KOPT-K1 (cell line): ENCODE measurements around the gene LMAN2L.

Experiments
- H3K27ac ChIP-seq: fragments of 200-600 bp; sonication (generic); 2 replicates; pipeline ENCODE4 v1.5.1; 2016; ENCODE audit warnings: antibody characterized with exemption, mild to moderate bottlenecking, low read depth, low read length; ENCODE audit not compliant: poor library complexity, severe bottlenecking
- H3K36me3 ChIP-seq: fragments of 200-600 bp; sonication (generic); 2 replicates; pipeline ENCODE4 v1.5.1; 2017; ENCODE audit warnings: antibody characterized with exemption, mild to moderate bottlenecking, low read length, moderate library complexity; ENCODE audit not compliant: insufficient read depth
- H3K9me3 ChIP-seq: fragments of 200-600 bp; sonication (generic); 2 replicates; pipeline ENCODE4 v1.5.1; 2017; ENCODE audit warnings: antibody characterized with exemption, low read length, mild to moderate bottlenecking; ENCODE audit not compliant: insufficient read depth, poor library complexity, severe bottlenecking

LMAN2L gene

GRCh38 chr2:96764253-96764637, 24.4 kb upstream of the LMAN2L start:
- H3K27ac ChIP-seq = peak overlapping the region; percentile 29
- no peaks in the 10 kb centered on the region for H3K9me3 ChIP-seq
- H3K36me3 ChIP-seq = no peaks in the 10 kb centered on the region

GRCh38 chr2:96763511-96764252, 23.8 kb upstream of the LMAN2L start:
- Histone ChIP-seq H3K36me3 (no peaks in the 10 kb centered on the region), H3K9me3 (no peaks in the 10 kb centered on the region), H3K27ac (peak overlapping the region; percentile 29)

- no peaks in the 10 kb centered on the region for H3K9me3 ChIP-seq
- H3K27ac ChIP-seq = peak overlapping the region; percentile 29
- no peaks in the 10 kb centered on the region for H3K36me3 ChIP-seq
Measured at GRCh38 chr2:96762529-96763311, 22.9 kb upstream of the LMAN2L start.

GRCh38 chr2:96760986-96761832, 21.3 kb upstream of the LMAN2L start:
- no peaks in the 10 kb centered on the region for H3K36me3 ChIP-seq
- H3K9me3 ChIP-seq = no peaks in the 10 kb centered on the region
- H3K27ac ChIP-seq = peak overlapping the region; percentile 54

GRCh38 chr2:96760036-96760985, 20.4 kb upstream of the LMAN2L start, which contains the start of gene CNNM4:
TSS of gene CNNM4 (plus strand) at chr2:96760902. CDS start at chr2:96761000, 98 bp downstream.
- Histone ChIP-seq H3K9me3 (no peaks in the 10 kb centered on the region), H3K27ac (peak within 1 kb of the TSS; percentile 54), H3K36me3 (no peaks in the 10 kb centered on the region)

- Histone ChIP-seq H3K27ac (no peak overlapping the region), H3K36me3 (no peaks in the 10 kb centered on the region), H3K9me3 (no peaks in the 10 kb centered on the region)
Measured at GRCh38 chr2:96759548-96759947, 19.7 kb upstream of the LMAN2L start.

- Histone ChIP-seq H3K36me3 (no peaks in the 10 kb centered on the region), H3K9me3 (no peaks in the 10 kb centered on the region), H3K27ac (no peak overlapping the region)
Measured at GRCh38 chr2:96758987-96759386, 19.1 kb upstream of the LMAN2L start.

GRCh38 chr2:96757477-96757860, 17.6 kb upstream of the LMAN2L start:
- Histone ChIP-seq H3K9me3 (no peaks in the 10 kb centered on the region), H3K36me3 (no peaks in the 10 kb centered on the region), H3K27ac (no peak overlapping the region)

- H3K36me3 ChIP-seq = no peaks in the 10 kb centered on the region
- no peaks in the 10 kb centered on the region for H3K9me3 ChIP-seq
- H3K27ac ChIP-seq = no peak overlapping the region
Measured at GRCh38 chr2:96756788-96757476, 17.1 kb upstream of the LMAN2L start.

GRCh38 chr2:96754317-96754716, 14.5 kb upstream of the LMAN2L start:
- Histone ChIP-seq H3K9me3 (no peaks in the 10 kb centered on the region), H3K27ac (no peak overlapping the region), H3K36me3 (no peaks in the 10 kb centered on the region)

- H3K9me3 ChIP-seq = no peaks in the 10 kb centered on the region
- H3K36me3 ChIP-seq = no peaks in the 10 kb centered on the region
- H3K27ac ChIP-seq = no peak overlapping the region
Measured at GRCh38 chr2:96753661-96754282, 13.9 kb upstream of the LMAN2L start.

- H3K27ac ChIP-seq = no peak overlapping the region
- no peaks in the 10 kb centered on the region for H3K9me3 ChIP-seq
- no peaks in the 10 kb centered on the region for H3K36me3 ChIP-seq
Measured at GRCh38 chr2:96751800-96752199, 11.9 kb upstream of the LMAN2L start.

GRCh38 chr2:96747061-96747617, 7.3 kb upstream of the LMAN2L start:
- H3K9me3 ChIP-seq = no peaks in the 10 kb centered on the region
- H3K27ac ChIP-seq = no peak overlapping the region
- no peaks in the 10 kb centered on the region for H3K36me3 ChIP-seq
